SU-DHL-6 (cell line): ENCODE results near the gene CCDC137.

ENCODE experiments used
- H2AFZ ChIP-seq: fragments of 200-600 bp; sonication (generic); 2 replicates; pipeline ENCODE4 v1.6.1; 2014; ENCODE audit warnings: low read depth, mild to moderate bottlenecking, moderate library complexity, mixed read lengths, antibody characterized with exemption, low read length; ENCODE audit not compliant: severe bottlenecking
- H3F3A ChIP-seq: fragments of 200-600 bp; shearing (Covaris generic); 2 replicates; pipeline ENCODE4 v1.6.0; 2016; ENCODE audit warnings: antibody characterized with exemption, mild to moderate bottlenecking; ENCODE audit not compliant: insufficient read depth
- H3K27ac ChIP-seq: fragments of 200-600 bp; sonication (generic); 2 replicates; pipeline ENCODE4 v1.5.1; 2016; ENCODE audit warnings: low read depth, mild to moderate bottlenecking, low read length, moderate library complexity, mixed read lengths
- H3K27me3 ChIP-seq: fragments of 200-600 bp; sonication (generic), shearing (Covaris generic); 2 replicates; pipeline ENCODE4 v1.6.0; 2014; ENCODE audit warnings: mild to moderate bottlenecking, low read length
- H3K36me3 ChIP-seq: fragments of 200-600 bp; sonication (generic); 2 replicates; pipeline ENCODE4 v1.6.1; 2014; ENCODE audit warnings: mild to moderate bottlenecking, low read length, mixed read lengths
- H3K4me2 ChIP-seq: fragments of 300-600, 200-600 bp; shearing (Covaris generic), sonication (generic); 2 replicates; pipeline ENCODE4 v1.6.0; 2014; ENCODE audit warnings: low read length, low read depth, mild to moderate bottlenecking; ENCODE audit not compliant: poor library complexity, severe bottlenecking
- H3K4me3 ChIP-seq: fragments of 200-600 bp; sonication (generic); 2 replicates; pipeline ENCODE4 v1.5.1; 2014; ENCODE audit warnings: antibody characterized with exemption, low read length, mild to moderate bottlenecking, mixed read lengths; ENCODE audit not compliant: insufficient read depth, poor library complexity, severe bottlenecking
- H3K79me2 ChIP-seq: fragments of 200-600 bp; sonication (generic); 2 replicates; pipeline ENCODE4 v1.6.1; 2014; ENCODE audit warnings: mild to moderate bottlenecking, low read length, moderate library complexity; ENCODE audit not compliant: insufficient read depth
- H3K9ac ChIP-seq: fragments of 200-600 bp; sonication (generic); 2 replicates; pipeline ENCODE4 v1.7.0; 2014; ENCODE audit warnings: mild to moderate bottlenecking, low read length
- H3K9me2 ChIP-seq: fragments of 200-600 bp; sonication (generic); replicated peaks from 2 replicates; pipeline ENCODE4 v1.6.1; 2014; ENCODE audit warnings: low read length; ENCODE audit not compliant: insufficient read depth
- H3K9me3 ChIP-seq: fragments of 200-600 bp; sonication (generic); 2 replicates; pipeline ENCODE4 v1.6.1; 2014; ENCODE audit warnings: low read length, mixed read lengths; ENCODE audit not compliant: insufficient read depth
- H4K20me1 ChIP-seq: fragments of 200-600 bp; sonication (generic); 2 replicates; pipeline ENCODE4 v1.6.1; 2014; ENCODE audit warnings: low read depth, mild to moderate bottlenecking, antibody characterized with exemption, low read length, moderate library complexity, mixed read lengths
- CTCF ChIP-seq: fragments of 200-600 bp; sonication (generic); IDR thresholded peaks from one replicate; pipeline ENCODE4 v1.5.1; 2017; ENCODE audit warnings: antibody characterized with exemption, mild to moderate bottlenecking, low read length, moderate library complexity; ENCODE audit not compliant: insufficient read depth, poor library complexity, severe bottlenecking
- EZH2phosphoT487 ChIP-seq: fragments of 200-600 bp; sonication (generic), shearing (Covaris generic); conservative IDR thresholded peaks from 2 replicates; pipeline ENCODE4 v1.6.1; 2018; ENCODE audit warnings: mild to moderate bottlenecking, antibody characterized with exemption, low read length, moderate library complexity, mixed read lengths

Gene CCDC137

GRCh38 chr17:81656835-81657234 is 9.7 kb upstream of the CCDC137 start:
- no peak overlapping the region for H2AFZ ChIP-seq
- no peaks in the 10 kb centered on the region for H3K79me2 ChIP-seq
- no peak overlapping the region for H3K4me3 ChIP-seq
- H3K9ac ChIP-seq = no peak overlapping the region
- no peaks in the 10 kb centered on the region for H3K36me3 ChIP-seq
- H3K9me2 ChIP-seq = no peaks in the 10 kb centered on the region
- no peaks in the 10 kb centered on the region for H3K27me3 ChIP-seq
- no peak for TF ChIP-seq EZH2phosphoT487
- TF ChIP-seq CTCF = no peak
- H3F3A ChIP-seq = no peaks in the 10 kb centered on the region
- no peak overlapping the region for H3K27ac ChIP-seq
- H3K4me2 ChIP-seq = no peak overlapping the region
- no peaks in the 10 kb centered on the region for H4K20me1 ChIP-seq
- no peaks in the 10 kb centered on the region for H3K9me3 ChIP-seq

- TF ChIP-seq CTCF = no peak
- no peak for TF ChIP-seq EZH2phosphoT487
- H3K79me2 ChIP-seq = no peaks in the 10 kb centered on the region
- H3K27ac ChIP-seq = no peak overlapping the region
- no peak overlapping the region for H3K9ac ChIP-seq
- 0 out of 2 replicates have a peak, but pooled peaks cover 8% of the 10 kb centered on the region for H3F3A ChIP-seq
- no peaks in the 10 kb centered on the region for H3K9me2 ChIP-seq
- H3K4me3 ChIP-seq = no peak overlapping the region
- no peaks in the 10 kb centered on the region for H3K9me3 ChIP-seq
- no peaks in the 10 kb centered on the region for H4K20me1 ChIP-seq
- H3K4me2 ChIP-seq = no peak overlapping the region
- no peak overlapping the region for H2AFZ ChIP-seq
- H3K36me3 ChIP-seq = no peaks in the 10 kb centered on the region
- H3K27me3 ChIP-seq = no peaks in the 10 kb centered on the region
Measured at GRCh38 chr17:81659038-81659437, 7.5 kb upstream of the CCDC137 start.

- no peaks in the 10 kb centered on the region for H3K27me3 ChIP-seq
- H3K27ac ChIP-seq = no peak overlapping the region
- H3K9me3 ChIP-seq = no peaks in the 10 kb centered on the region
- H4K20me1 ChIP-seq = no peaks in the 10 kb centered on the region
- H3K79me2 ChIP-seq = peaks cover 2% of the 10 kb centered on the region; the same call in 1 of the 2 replicates
- no peak for TF ChIP-seq CTCF
- TF ChIP-seq EZH2phosphoT487 = no peak
- H2AFZ ChIP-seq = no peak overlapping the region
- no peaks in the 10 kb centered on the region for H3K36me3 ChIP-seq
- 0 out of 2 replicates have a peak, but pooled peaks cover 8% of the 10 kb centered on the region for H3F3A ChIP-seq
- no peaks in the 10 kb centered on the region for H3K9me2 ChIP-seq
- H3K9ac ChIP-seq = no peak overlapping the region
- no peak overlapping the region for H3K4me3 ChIP-seq
- no peak overlapping the region for H3K4me2 ChIP-seq
Measured at GRCh38 chr17:81660441-81660840, 6.1 kb upstream of the CCDC137 start.
